HCT116 (cell line): Measurements from ENCODE around the gene RNF7. TPM values are rescaled to one million over a fixed set of nuclear protein-coding genes. Genes with fewer than 3 reads are reported as not detected.

Experiments used
- ATAC-seq: fragments of 200-7000 bp; cut with Tn5 transposase; 2 replicates; pipeline ENCODE4 v1.9.1; 2020; ENCODE audit warnings: mild to moderate bottlenecking, moderate library complexity
- BruUV-seq: library from RNA; stranded (reverse); fragments of 400-500 nt; replicated peaks from 2 replicates; lab custom pipeline; 2021; lab: Mats Ljungman, UMichigan
- CTCF ChIA-PET: fragments of 300-600 bp; sonication (Branson Sonifier 250); formaldehyde crosslinking; loops from one replicate; lab custom pipeline; 2021; ENCODE audit warnings: antibody characterized with exemption; lab: Charles Lee
- POLR2A ChIA-PET: fragments of 300-600, 350-600 bp; sonication (Branson Sonifier 250); formaldehyde crosslinking; loops from one replicate; lab custom pipeline; 2021; ENCODE audit warnings: antibody characterized with exemption; lab: Charles Lee
- RAD21 ChIA-PET, 2 experiments: fragments of 300-600 bp; sonication (Branson Sonifier 250); formaldehyde crosslinking; loops; one replicate each; lab custom pipeline; 2023; ENCODE audit warnings: low total read pairs in 2 of 2; ENCODE audit not compliant: uncharacterized antibody in 2 of 2, unreplicated experiment in 2 of 2, low non-redundant PET in 1 of 2; lab: Charles Lee
- DNase-seq: peaks from one replicate; pipeline ENCODE4 v3.0.0-alpha.2; 2010; ENCODE audit warnings: low read depth, low spot score
- H2AFZ ChIP-seq: fragments of 200-600 bp; shearing (Covaris generic), sonication (generic); 2 replicates; pipeline ENCODE4 v1.6.1; 2017; ENCODE audit warnings: low read depth, mixed run types, mixed read lengths, antibody characterized with exemption, low read length; ENCODE audit not compliant: poor library complexity, severe bottlenecking
- H3K27ac ChIP-seq: 2 replicates; pipeline ENCODE4 v1.5.1; 2012; ENCODE audit warnings: low read depth, low read length
- H3K27me3 ChIP-seq: fragments of 200-600 bp; sonication (generic); 2 replicates; pipeline ENCODE4 v1.6.1; 2016; ENCODE audit warnings: mixed run types, low read length, mixed read lengths; ENCODE audit not compliant: insufficient read depth
- H3K36me3 ChIP-seq, 2 experiments: fragments of 200-500 bp in 1 of 2; fragments of 200-600 bp in 1 of 2; sonication (Bioruptor generic) in 1 of 2; sonication (generic) in 1 of 2; 2 replicates each; pipeline versions ENCODE4 v1.5.1 to v1.6.1; 2014 to 2016; ENCODE audit warnings: low read length in 2 of 2, inconsistent platforms in 1 of 2, mixed read lengths in 1 of 2, mixed run types in 1 of 2; ENCODE audit not compliant: insufficient read depth in 2 of 2, control insufficient read depth in 1 of 2
- H3K4me1 ChIP-seq, 2 experiments: fragments of 200-600 bp in 1 of 2; sonication (generic) in 1 of 2; 2 replicates each; pipeline versions ENCODE4 v1.5.1 to v1.6.1; 2012 to 2017; ENCODE audit warnings: low read length in 2 of 2, inconsistent platforms in 1 of 2, mild to moderate bottlenecking in 1 of 2, mixed read lengths in 1 of 2, mixed run types in 1 of 2, moderate library complexity in 1 of 2; ENCODE audit not compliant: insufficient read depth in 2 of 2, control insufficient read depth in 1 of 2
- H3K4me2 ChIP-seq: fragments of 200-600 bp; sonication (generic); 2 replicates; pipeline ENCODE4 v1.6.1; 2017; ENCODE audit warnings: mixed run types, low read length, mixed read lengths
- H3K4me3 ChIP-seq, 2 experiments: fragments of 200-600 bp in 1 of 2; sonication (generic) in 1 of 2; replicated peaks in 1 of 2; 2 replicates each; pipeline ENCODE4 v1.5.1; 2011 to 2016; ENCODE audit warnings: low read length in 2 of 2, control low read depth in 1 of 2, low read depth in 1 of 2, mild to moderate bottlenecking in 1 of 2, mixed read lengths in 1 of 2, mixed run types in 1 of 2
- H3K79me2 ChIP-seq: fragments of 200-600 bp; sonication (generic); 2 replicates; pipeline ENCODE4 v1.6.1; 2017; ENCODE audit warnings: mild to moderate bottlenecking, mixed run types, low read length, moderate library complexity, mixed read lengths; ENCODE audit not compliant: insufficient read depth
- H3K9ac ChIP-seq: fragments of 200-600 bp; sonication (generic); 2 replicates; pipeline ENCODE4 v1.6.1; 2016; ENCODE audit warnings: low read length, mixed read lengths
- H3K9me2 ChIP-seq: fragments of 200-600 bp; sonication (generic), shearing (Covaris generic); 2 replicates; pipeline ENCODE4 v1.6.1; 2017; ENCODE audit warnings: mixed run types, mild to moderate bottlenecking, moderate library complexity; ENCODE audit not compliant: insufficient read depth
- H3K9me3 ChIP-seq, 2 experiments: fragments of 200-500 bp in 1 of 2; fragments of 200-600 bp in 1 of 2; sonication (Bioruptor generic) in 1 of 2; sonication (generic) in 1 of 2; 2 replicates each; pipeline ENCODE4 v1.6.1; 2014 to 2017; ENCODE audit warnings: low read length in 2 of 2, mixed read lengths in 2 of 2, inconsistent platforms in 1 of 2, low read depth in 1 of 2, mild to moderate bottlenecking in 1 of 2, mixed run types in 1 of 2, moderate library complexity in 1 of 2; ENCODE audit not compliant: control insufficient read depth in 1 of 2, insufficient read depth in 1 of 2
- H4K20me1 ChIP-seq: fragments of 200-600 bp; sonication (generic), shearing (Covaris generic); 2 replicates; pipeline ENCODE4 v1.6.1; 2017; ENCODE audit warnings: mixed run types, mild to moderate bottlenecking, moderate library complexity; ENCODE audit not compliant: insufficient read depth
- CEBPB ChIP-seq: IDR thresholded peaks from 2 replicates; pipeline ENCODE4 v1.6.1; 2012; ENCODE audit warnings: low read depth
- EZH2phosphoT487 ChIP-seq: fragments of 200-600 bp; IDR thresholded peaks from 2 replicates; pipeline ENCODE4 v1.6.1; 2018; ENCODE audit warnings: antibody characterized with exemption, borderline replicate concordance
- RAD21 ChIP-seq: IDR thresholded peaks from 2 replicates; pipeline ENCODE4 v1.6.1; 2012; ENCODE audit warnings: low read depth, mild to moderate bottlenecking
- intact Hi-C: fragments of 100-400 bp; cut with micrococcal nuclease; formaldehyde crosslinking; loops from 2 replicates; pipeline ENCODE4 v1.10.0; 2022
- total RNA-seq: library from RNA; stranded (reverse); gene quantifications from one replicate; pipeline ENCODE4 v1.2.1, GENCODE V29; 2021; ENCODE audit not compliant: unreplicated experiment
- TF ChIP-seq, protein P1 (sequence below): IDR thresholded peaks from 2 replicates; pipeline ENCODE4 v1.6.1; 2012
- TF ChIP-seq, protein P2 (sequence below), 3 experiments: fragments of 200-600 bp in 1 of 3; sonication (generic) in 1 of 3; IDR thresholded peaks in 2 of 3; conservative IDR thresholded peaks in 1 of 3; 2 replicates each; pipeline ENCODE4 v1.5.1; 2012 to 2017; ENCODE audit warnings: low read depth in 2 of 3, low read length in 2 of 3, antibody characterized with exemption in 1 of 3, borderline replicate concordance in 1 of 3, control low read depth in 1 of 3, mild to moderate bottlenecking in 1 of 3, mixed read lengths in 1 of 3, mixed run types in 1 of 3, moderate library complexity in 1 of 3; ENCODE audit not compliant: insufficient read depth in 1 of 3
- TF ChIP-seq, protein P3 (sequence below): IDR thresholded peaks from 2 replicates; pipeline ENCODE4 v1.6.1; 2011; ENCODE audit warnings: mild to moderate bottlenecking, low read length, moderate library complexity; ENCODE audit not compliant: insufficient replicate concordance; ENCODE audit errors: extremely low read depth
- TF ChIP-seq, protein P4 (sequence below): IDR thresholded peaks from 2 replicates; pipeline ENCODE4 v1.6.1; 2012; ENCODE audit warnings: low read depth

RNF7 gene
- total RNA-seq, 1 experiment from 2014 or later, result 82.3 TPM

DNA sequence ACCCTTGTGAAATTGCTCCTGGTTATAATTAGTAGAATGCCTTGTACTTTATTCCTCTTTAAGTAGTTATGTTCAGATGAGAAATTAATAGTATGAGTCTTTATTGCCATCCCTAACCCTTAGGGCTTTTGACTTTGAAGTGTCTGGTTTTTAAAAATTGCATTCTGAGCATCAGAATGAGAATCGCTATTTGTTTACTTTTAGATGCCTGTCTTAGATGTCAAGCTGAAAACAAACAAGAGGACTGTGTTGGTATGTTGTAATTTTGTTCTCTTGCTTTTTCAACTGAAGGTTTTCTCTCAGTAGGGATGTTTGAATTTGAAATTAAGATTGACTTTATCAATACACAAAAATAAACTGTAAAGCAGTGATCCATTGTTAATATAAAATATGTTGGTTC, 5.2 kb downstream of the RNF7 start:
- Histone ChIP-seq H3K27me3 (no peaks in the 10 kb centered on the region), H3K9ac (no peak overlapping the region), H4K20me1 (peaks cover 13% of the 10 kb centered on the region), H3K4me2 (no peak overlapping the region), H3K27ac (no peak overlapping the region), H2AFZ (no peak overlapping the region), H3K4me1 (peaks cover 9% of the 10 kb centered on the region in 2 experiments), H3K4me3 (no peak overlapping the region), H3K9me2 (no peaks in the 10 kb centered on the region), H3K79me2 (peaks cover 81% of the 10 kb centered on the region), H3K9me3 (no peaks in the 10 kb centered on the region), H3K36me3 (peaks cover 23 to 35% of the 10 kb centered on the region in 2 experiments)
- intact Hi-C loops, result no loop called here
- DNase-seq (no peak), ATAC-seq (no peak)
- ChIA-PET RAD21 (no interaction called here), POLR2A (no interaction called here), CTCF (no interaction called here)
- BruUV-seq, result no TSS peak
- TF ChIP-seq EZH2phosphoT487 (no peak), RAD21 (no peak), CEBPB (no peak)
- TF ChIP-seq, protein P1, sequence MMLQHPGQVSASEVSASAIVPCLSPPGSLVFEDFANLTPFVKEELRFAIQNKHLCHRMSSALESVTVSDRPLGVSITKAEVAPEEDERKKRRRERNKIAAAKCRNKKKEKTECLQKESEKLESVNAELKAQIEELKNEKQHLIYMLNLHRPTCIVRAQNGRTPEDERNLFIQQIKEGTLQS, result no peak
- TF ChIP-seq, protein P2, sequence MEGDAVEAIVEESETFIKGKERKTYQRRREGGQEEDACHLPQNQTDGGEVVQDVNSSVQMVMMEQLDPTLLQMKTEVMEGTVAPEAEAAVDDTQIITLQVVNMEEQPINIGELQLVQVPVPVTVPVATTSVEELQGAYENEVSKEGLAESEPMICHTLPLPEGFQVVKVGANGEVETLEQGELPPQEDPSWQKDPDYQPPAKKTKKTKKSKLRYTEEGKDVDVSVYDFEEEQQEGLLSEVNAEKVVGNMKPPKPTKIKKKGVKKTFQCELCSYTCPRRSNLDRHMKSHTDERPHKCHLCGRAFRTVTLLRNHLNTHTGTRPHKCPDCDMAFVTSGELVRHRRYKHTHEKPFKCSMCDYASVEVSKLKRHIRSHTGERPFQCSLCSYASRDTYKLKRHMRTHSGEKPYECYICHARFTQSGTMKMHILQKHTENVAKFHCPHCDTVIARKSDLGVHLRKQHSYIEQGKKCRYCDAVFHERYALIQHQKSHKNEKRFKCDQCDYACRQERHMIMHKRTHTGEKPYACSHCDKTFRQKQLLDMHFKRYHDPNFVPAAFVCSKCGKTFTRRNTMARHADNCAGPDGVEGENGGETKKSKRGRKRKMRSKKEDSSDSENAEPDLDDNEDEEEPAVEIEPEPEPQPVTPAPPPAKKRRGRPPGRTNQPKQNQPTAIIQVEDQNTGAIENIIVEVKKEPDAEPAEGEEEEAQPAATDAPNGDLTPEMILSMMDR (IDR thresholded peaks at IDR 0.05 in 2 of 3, conservative IDR thresholded peaks at IDR 0.05 in 1 of 3; ENCODE audit: borderline replicate concordance in 1 of 3, insufficient read depth in 1 of 3, low read depth in 2 of 3, low read length in 2 of 3), result no peak
- TF ChIP-seq, protein P3, sequence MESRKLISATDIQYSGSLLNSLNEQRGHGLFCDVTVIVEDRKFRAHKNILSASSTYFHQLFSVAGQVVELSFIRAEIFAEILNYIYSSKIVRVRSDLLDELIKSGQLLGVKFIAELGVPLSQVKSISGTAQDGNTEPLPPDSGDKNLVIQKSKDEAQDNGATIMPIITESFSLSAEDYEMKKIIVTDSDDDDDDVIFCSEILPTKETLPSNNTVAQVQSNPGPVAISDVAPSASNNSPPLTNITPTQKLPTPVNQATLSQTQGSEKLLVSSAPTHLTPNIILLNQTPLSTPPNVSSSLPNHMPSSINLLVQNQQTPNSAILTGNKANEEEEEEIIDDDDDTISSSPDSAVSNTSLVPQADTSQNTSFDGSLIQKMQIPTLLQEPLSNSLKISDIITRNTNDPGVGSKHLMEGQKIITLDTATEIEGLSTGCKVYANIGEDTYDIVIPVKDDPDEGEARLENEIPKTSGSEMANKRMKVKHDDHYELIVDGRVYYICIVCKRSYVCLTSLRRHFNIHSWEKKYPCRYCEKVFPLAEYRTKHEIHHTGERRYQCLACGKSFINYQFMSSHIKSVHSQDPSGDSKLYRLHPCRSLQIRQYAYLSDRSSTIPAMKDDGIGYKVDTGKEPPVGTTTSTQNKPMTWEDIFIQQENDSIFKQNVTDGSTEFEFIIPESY, result no peak
- TF ChIP-seq, protein P4, sequence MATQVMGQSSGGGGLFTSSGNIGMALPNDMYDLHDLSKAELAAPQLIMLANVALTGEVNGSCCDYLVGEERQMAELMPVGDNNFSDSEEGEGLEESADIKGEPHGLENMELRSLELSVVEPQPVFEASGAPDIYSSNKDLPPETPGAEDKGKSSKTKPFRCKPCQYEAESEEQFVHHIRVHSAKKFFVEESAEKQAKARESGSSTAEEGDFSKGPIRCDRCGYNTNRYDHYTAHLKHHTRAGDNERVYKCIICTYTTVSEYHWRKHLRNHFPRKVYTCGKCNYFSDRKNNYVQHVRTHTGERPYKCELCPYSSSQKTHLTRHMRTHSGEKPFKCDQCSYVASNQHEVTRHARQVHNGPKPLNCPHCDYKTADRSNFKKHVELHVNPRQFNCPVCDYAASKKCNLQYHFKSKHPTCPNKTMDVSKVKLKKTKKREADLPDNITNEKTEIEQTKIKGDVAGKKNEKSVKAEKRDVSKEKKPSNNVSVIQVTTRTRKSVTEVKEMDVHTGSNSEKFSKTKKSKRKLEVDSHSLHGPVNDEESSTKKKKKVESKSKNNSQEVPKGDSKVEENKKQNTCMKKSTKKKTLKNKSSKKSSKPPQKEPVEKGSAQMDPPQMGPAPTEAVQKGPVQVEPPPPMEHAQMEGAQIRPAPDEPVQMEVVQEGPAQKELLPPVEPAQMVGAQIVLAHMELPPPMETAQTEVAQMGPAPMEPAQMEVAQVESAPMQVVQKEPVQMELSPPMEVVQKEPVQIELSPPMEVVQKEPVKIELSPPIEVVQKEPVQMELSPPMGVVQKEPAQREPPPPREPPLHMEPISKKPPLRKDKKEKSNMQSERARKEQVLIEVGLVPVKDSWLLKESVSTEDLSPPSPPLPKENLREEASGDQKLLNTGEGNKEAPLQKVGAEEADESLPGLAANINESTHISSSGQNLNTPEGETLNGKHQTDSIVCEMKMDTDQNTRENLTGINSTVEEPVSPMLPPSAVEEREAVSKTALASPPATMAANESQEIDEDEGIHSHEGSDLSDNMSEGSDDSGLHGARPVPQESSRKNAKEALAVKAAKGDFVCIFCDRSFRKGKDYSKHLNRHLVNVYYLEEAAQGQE, result no peak
